ENCODE measurements around the gene PTPRE.

DNA sequence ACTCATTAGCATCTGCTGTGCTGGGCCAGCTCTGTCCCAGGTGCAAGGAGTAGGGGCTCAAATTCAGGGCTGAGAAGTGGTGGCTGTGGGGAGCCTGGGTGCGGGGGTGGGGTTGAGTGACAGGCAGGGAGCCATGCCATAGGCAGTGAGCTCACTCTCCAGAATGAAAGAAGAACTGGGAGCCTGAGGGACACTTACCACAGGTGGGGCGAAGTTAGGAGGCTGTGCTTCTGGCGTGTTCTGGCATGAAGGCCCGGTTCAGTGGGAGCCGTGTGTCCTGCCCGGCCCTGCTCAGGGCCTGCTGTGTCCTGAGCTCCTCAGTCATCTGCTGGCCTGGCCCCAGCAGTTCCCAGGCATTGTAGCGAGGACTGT lies 156.8 kb downstream of the PTPRE start:
- TF ChIP-seq BACH2 (CRISPR knock-in tag; IDR thresholded peaks at IDR 0.05; ENCODE audit: borderline replicate concordance) (no peak), ISL1 (CRISPR knock-in tag; IDR thresholded peaks at IDR 0.05) (no peak), ZNF8 (CRISPR knock-in tag; IDR thresholded peaks at IDR 0.05) (no peak), SNAI2 (CRISPR knock-in tag; IDR thresholded peaks at IDR 0.05) (no peak), RARB (CRISPR knock-in tag; IDR thresholded peaks at IDR 0.05) (no peak), ZFP30 (CRISPR knock-in tag; IDR thresholded peaks at IDR 0.05) (no peak), TCF4 (CRISPR knock-in tag; IDR thresholded peaks at IDR 0.05; ENCODE audit: borderline replicate concordance) (no peak)
- TF ChIP-seq, protein P1, sequence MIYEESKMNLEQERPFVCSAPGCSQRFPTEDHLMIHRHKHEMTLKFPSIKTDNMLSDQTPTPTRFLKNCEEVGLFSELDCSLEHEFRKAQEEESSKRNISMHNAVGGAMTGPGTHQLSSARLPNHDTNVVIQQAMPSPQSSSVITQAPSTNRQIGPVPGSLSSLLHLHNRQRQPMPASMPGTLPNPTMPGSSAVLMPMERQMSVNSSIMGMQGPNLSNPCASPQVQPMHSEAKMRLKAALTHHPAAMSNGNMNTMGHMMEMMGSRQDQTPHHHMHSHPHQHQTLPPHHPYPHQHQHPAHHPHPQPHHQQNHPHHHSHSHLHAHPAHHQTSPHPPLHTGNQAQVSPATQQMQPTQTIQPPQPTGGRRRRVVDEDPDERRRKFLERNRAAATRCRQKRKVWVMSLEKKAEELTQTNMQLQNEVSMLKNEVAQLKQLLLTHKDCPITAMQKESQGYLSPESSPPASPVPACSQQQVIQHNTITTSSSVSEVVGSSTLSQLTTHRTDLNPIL (CRISPR knock-in tag; IDR thresholded peaks at IDR 0.05; ENCODE audit: low read depth), result no peak
- TF ChIP-seq, protein P2, sequence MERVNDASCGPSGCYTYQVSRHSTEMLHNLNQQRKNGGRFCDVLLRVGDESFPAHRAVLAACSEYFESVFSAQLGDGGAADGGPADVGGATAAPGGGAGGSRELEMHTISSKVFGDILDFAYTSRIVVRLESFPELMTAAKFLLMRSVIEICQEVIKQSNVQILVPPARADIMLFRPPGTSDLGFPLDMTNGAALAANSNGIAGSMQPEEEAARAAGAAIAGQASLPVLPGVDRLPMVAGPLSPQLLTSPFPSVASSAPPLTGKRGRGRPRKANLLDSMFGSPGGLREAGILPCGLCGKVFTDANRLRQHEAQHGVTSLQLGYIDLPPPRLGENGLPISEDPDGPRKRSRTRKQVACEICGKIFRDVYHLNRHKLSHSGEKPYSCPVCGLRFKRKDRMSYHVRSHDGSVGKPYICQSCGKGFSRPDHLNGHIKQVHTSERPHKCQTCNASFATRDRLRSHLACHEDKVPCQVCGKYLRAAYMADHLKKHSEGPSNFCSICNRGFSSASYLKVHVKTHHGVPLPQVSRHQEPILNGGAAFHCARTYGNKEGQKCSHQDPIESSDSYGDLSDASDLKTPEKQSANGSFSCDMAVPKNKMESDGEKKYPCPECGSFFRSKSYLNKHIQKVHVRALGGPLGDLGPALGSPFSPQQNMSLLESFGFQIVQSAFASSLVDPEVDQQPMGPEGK (CRISPR knock-in tag; IDR thresholded peaks at IDR 0.05; ENCODE audit: borderline replicate concordance), result no peak

Measured in SK-N-SH treated with all-trans-retinoic acid at 6 μM for 48 hours (cell line).